ENCODE data around the gene RCN2.
A peak's percentile ranks its signal among the peaks of the same experiment; 100 is the strongest.
"Not testable (repeated sequence)": the region's sequence is repeated elsewhere in the genome, so short reads cannot be mapped to it uniquely, and the experiment has no call there.

Gene RCN2, protein sequence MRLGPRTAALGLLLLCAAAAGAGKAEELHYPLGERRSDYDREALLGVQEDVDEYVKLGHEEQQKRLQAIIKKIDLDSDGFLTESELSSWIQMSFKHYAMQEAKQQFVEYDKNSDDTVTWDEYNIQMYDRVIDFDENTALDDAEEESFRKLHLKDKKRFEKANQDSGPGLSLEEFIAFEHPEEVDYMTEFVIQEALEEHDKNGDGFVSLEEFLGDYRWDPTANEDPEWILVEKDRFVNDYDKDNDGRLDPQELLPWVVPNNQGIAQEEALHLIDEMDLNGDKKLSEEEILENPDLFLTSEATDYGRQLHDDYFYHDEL

DNA sequence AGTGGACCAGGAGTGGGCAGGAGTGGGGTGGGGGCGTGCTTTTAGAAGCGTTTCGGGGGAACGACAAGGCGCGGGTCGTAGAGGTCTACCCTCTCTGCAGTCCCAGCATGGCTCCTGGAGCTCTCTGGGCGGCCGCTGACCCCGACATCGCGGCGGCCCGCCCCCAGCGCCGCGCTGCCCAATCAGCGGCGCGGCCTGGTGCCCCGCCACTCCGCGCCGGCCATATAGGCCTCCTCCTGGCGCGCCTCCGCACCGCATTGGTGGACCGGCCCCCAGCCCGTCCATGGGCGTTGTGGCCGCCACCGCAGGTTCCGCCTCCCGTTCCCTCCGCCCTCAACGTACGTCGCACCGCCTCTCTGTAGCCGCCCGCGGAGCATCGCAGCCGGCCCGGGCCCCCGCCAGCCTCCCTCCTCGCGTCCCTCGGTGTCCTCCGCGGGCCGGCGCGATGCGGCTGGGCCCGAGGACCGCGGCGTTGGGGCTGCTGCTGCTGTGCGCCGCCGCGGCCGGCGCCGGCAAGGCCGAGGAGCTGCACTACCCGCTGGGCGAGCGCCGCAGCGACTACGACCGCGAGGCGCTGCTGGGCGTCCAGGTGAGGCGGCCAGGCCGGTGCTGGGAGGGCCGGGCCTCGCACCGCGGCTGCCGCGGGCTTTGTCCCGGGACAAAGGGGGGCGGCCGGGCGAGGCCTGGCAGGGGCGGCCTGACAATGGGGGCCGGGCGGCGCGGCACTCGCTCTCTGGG, at the start of gene RCN2:
Gene RCN2 (plus strand): TSS at position 353 of the 738 bp plus-strand sequence. CDS start 93 bp downstream, at position 446.
- no peak for TF ChIP-seq CTCF (IDR thresholded peaks at IDR 0.05; ENCODE audit: low read depth, low read length)
- peak within 1 kb of the TSS; percentile 84 for H3K4me3 ChIP-seq (ENCODE audit: low read depth, low read length)

DNA sequence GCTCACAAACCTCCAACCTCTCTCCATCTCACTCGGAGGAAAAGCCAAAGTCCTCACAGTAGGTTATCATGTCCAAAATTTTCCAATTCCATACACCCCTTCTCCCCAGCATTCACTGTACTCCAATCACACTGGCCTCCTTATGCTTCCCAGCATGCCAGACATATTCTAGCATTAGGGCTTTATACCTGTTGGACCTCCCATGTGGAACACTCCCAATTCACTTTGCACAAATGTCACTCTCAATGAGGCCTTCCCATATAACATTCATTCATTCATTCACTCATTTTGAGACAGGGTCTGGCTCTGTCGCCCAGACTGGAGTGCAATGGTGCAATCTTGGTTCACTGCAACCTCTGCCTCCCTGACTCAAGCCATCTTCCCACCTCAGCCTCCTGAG, 46.3 kb upstream of the RCN2 start:
- no peak overlapping the region for H3K4me3 ChIP-seq (ENCODE audit: low read depth, low read length)
- TF ChIP-seq CTCF (IDR thresholded peaks at IDR 0.05; ENCODE audit: low read depth, low read length) = no peak

- H3K4me3 ChIP-seq (ENCODE audit: low read depth, low read length) = not testable (repeated sequence)
Observed at GRCh38 chr15:76887280-76888141, 44.0 kb upstream of the RCN2 start.

GRCh38 chr15:76892836-76893235, 38.7 kb upstream of the RCN2 start:
- not testable (repeated sequence) for H3K4me3 ChIP-seq (ENCODE audit: low read depth, low read length)

GRCh38 chr15:76894174-76894573, 37.4 kb upstream of the RCN2 start:
- TF ChIP-seq CTCF (IDR thresholded peaks at IDR 0.05; ENCODE audit: low read depth, low read length) = no peak
- H3K4me3 ChIP-seq (ENCODE audit: low read depth, low read length) = no peak overlapping the region

DNA sequence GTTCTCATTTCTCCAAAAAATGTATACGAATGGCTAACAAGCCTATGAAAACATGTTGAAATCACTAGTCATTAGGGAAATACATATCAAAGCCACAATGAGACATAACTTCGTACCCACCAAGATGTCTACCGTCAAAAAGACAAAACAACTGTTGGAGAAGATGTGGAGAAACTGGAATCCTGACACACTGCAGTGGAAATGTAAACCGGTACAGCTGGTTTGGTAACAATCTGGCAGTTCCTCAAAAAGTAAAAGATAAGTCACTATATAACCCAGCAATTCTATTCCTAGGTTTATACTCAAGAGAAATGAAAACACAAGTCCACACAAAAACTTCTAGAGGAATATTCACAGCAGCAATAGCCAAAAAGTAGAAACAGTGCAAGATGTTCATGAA, 33.4 kb upstream of the RCN2 start:
- no peak for TF ChIP-seq CTCF (IDR thresholded peaks at IDR 0.05; ENCODE audit: low read depth, low read length)

GRCh38 chr15:76899176-76899930, 32.2 kb upstream of the RCN2 start:
- not testable (repeated sequence) for H3K4me3 ChIP-seq (ENCODE audit: low read depth, low read length)

More for the DNA sequence above, 33.4 kb upstream of the RCN2 start:
- H3K4me3 ChIP-seq (ENCODE audit: low read depth, low read length) = no peak overlapping the region

DNA sequence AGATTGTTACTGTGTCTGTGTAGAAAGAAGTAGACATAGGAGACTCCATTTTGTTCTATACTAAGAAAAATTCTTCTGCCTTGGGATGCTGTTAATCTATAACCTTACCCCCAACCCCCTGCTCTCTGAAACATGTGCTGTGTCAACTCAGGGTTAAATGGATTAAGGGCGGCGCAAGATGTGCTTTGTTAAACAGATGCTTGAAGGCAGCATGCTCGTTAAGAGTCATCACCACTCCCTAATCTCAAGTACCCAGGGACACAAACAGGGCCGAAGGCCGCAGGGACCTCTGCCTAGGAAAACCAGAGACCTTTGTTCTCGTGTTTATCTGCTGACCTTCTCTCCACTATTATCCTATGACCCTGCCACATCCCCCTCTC, 31.6 kb upstream of the RCN2 start:
- not testable (repeated sequence) for H3K4me3 ChIP-seq (ENCODE audit: low read depth, low read length)

GRCh38 chr15:76901965-76902364, 29.6 kb upstream of the RCN2 start:
- H3K4me3 ChIP-seq (ENCODE audit: low read depth, low read length) = no peak overlapping the region
- no peak for TF ChIP-seq CTCF (IDR thresholded peaks at IDR 0.05; ENCODE audit: low read depth, low read length)

Data from WI38 (cell line).